HepG2 (cell line): Measurements from ENCODE around the gene RHBG. TPM values are rescaled to one million over a fixed set of nuclear protein-coding genes. Genes with fewer than 3 reads are reported as not detected.

Source experiments
- ATAC-seq: fragments of 200-7000 bp; cut with Tn5 transposase; 3 replicates; pipeline ENCODE4 v1.9.1; 2020; ENCODE audit warnings: mild to moderate bottlenecking, moderate library complexity
- BruUV-seq: library from RNA; stranded (reverse); fragments of 400-500 nt; replicated peaks from 2 replicates; lab custom pipeline; 2021; lab: Mats Ljungman, UMichigan
- CTCF ChIA-PET: fragments of 300-600 bp; formaldehyde crosslinking; extraction: SDS; loops from one replicate; lab custom pipeline; 2021; ENCODE audit warnings: low total read pairs, inconsistent platforms, low intra/inter-chr PET ratio; lab: Yijun Ruan, JAX
- POLR2A ChIA-PET: fragments of 350-600 bp; sonication (Branson Sonifier 250); formaldehyde crosslinking; loops from one replicate; lab custom pipeline; 2020; ENCODE audit warnings: antibody characterized with exemption, inconsistent platforms; lab: Yijun Ruan, JAX
- DNase-seq: peaks from one replicate; pipeline ENCODE4 v3.0.0-alpha.2; 2015; ENCODE audit warnings: low spot score
- FAIRE-seq: peaks from 3 replicates; lab custom pipeline; 2011; peaks lifted over from hg19 to GRCh38; lab: Jason Lieb, UNC
- H2AFZ ChIP-seq: one replicate; pipeline ENCODE4 v1.6.1; 2011; ENCODE audit warnings: low read length, inconsistent platforms
- H3K27ac ChIP-seq: fragments of 300-600 bp; 3 replicates; pipeline ENCODE4 v1.8.0; 2011; ENCODE audit warnings: mixed run types, mild to moderate bottlenecking, mixed read lengths, low read length, inconsistent platforms; ENCODE audit not compliant: insufficient read depth; ENCODE audit errors: extremely low read length
- H3K27me3 ChIP-seq, 2 experiments: fragments of 200-600 bp in 1 of 2; 2 replicates in 1 of 2; 3 replicates in 1 of 2; pipeline versions ENCODE4 v1.6.0 to v1.8.0; 2011; ENCODE audit warnings: low read length in 2 of 2, mild to moderate bottlenecking in 2 of 2, moderate library complexity in 2 of 2, inconsistent platforms in 1 of 2; ENCODE audit not compliant: insufficient read depth in 2 of 2, control insufficient read depth in 1 of 2
- H3K36me3 ChIP-seq, 2 experiments: fragments of 200-600 bp in 1 of 2; replicated peaks in 1 of 2; 2 replicates in 1 of 2; 3 replicates in 1 of 2; pipeline versions ENCODE4 v1.5.1 to v1.8.0; 2011; ENCODE audit warnings: low read length in 2 of 2, inconsistent platforms in 1 of 2; ENCODE audit not compliant: insufficient read depth in 2 of 2, control insufficient read depth in 1 of 2
- H3K4me1 ChIP-seq: 2 replicates; pipeline ENCODE4 v1.5.1; 2012; ENCODE audit warnings: low read length, inconsistent platforms; ENCODE audit not compliant: insufficient read depth
- H3K4me2 ChIP-seq: 2 replicates; pipeline ENCODE4 v1.6.0; 2011; ENCODE audit warnings: low read depth, low read length, inconsistent platforms
- H3K4me3 ChIP-seq, 3 experiments: fragments of 200-600 bp in 1 of 3; sonication (generic), shearing (Covaris generic) in 1 of 3; replicated peaks in 1 of 3; 2 replicates each; pipeline ENCODE4 v1.5.1; 2011 to 2016; ENCODE audit warnings: low read length in 3 of 3, inconsistent platforms in 2 of 3, low read depth in 2 of 3, mild to moderate bottlenecking in 2 of 3, control low read depth in 1 of 3, mixed read lengths in 1 of 3; ENCODE audit not compliant: insufficient read depth in 1 of 3
- H3K79me2 ChIP-seq: one replicate; pipeline ENCODE4 v1.6.1; 2011; ENCODE audit warnings: low read length, inconsistent platforms; ENCODE audit not compliant: insufficient read depth
- H3K9ac ChIP-seq: 2 replicates; pipeline ENCODE4 v1.6.0; 2011; ENCODE audit warnings: mild to moderate bottlenecking, low read depth, low read length, inconsistent platforms; ENCODE audit not compliant: insufficient read depth
- H3K9me3 ChIP-seq: 2 replicates; pipeline ENCODE4 v1.5.1; 2012; ENCODE audit warnings: mild to moderate bottlenecking, low read length
- H4K20me1 ChIP-seq: 2 replicates; pipeline ENCODE4 v1.6.0; 2011; ENCODE audit warnings: inconsistent platforms, mild to moderate bottlenecking, low read length, moderate library complexity; ENCODE audit not compliant: insufficient read depth
- AGO2 ChIP-seq: fragments of 200-400 bp; formaldehyde crosslinking; optimal IDR thresholded peaks from 2 replicates; pipeline ENCODE3; 2017; ENCODE audit warnings: mild to moderate bottlenecking, low read depth, low read length, moderate library complexity
- CBX2 ChIP-seq, 2 experiments: fragments of 200-600 bp in 1 of 2; sonication (generic); formaldehyde crosslinking in 1 of 2; IDR thresholded peaks; 2 replicates each; pipeline versions ENCODE4 v1.7.0 to v1.8.1; 2018 to 2022; ENCODE audit warnings: low read depth in 2 of 2, low read length in 1 of 2, mild to moderate bottlenecking in 1 of 2, missing genetic modification reagents in 1 of 2
- HNRNPL ChIP-seq: fragments of 200-400 bp; formaldehyde crosslinking; IDR thresholded peaks from 2 replicates; pipeline ENCODE4 v1.6.1; 2017; ENCODE audit warnings: mild to moderate bottlenecking, low read depth, low read length
- HNRNPLL ChIP-seq: fragments of 200-400 bp; formaldehyde crosslinking; IDR thresholded peaks from 2 replicates; pipeline ENCODE4 v1.6.1; 2017; ENCODE audit warnings: mild to moderate bottlenecking, low read depth, low read length; ENCODE audit not compliant: poor library complexity, severe bottlenecking
- HNRNPUL1 ChIP-seq: fragments of 200-400 bp; formaldehyde crosslinking; IDR thresholded peaks from 2 replicates; pipeline ENCODE4 v1.6.1; 2017; ENCODE audit warnings: low read depth, mild to moderate bottlenecking, low read length, moderate library complexity
- NFYB ChIP-seq: sonication (generic); formaldehyde crosslinking; IDR thresholded peaks from 2 replicates; pipeline ENCODE4 v1.4.0; 2020; ENCODE audit warnings: missing genetic modification reagents
- POLR2A ChIP-seq, 2 experiments: IDR thresholded peaks; 2 replicates each; pipeline ENCODE4 v1.6.1; 2011; ENCODE audit warnings: low read depth in 2 of 2, low read length in 2 of 2, mild to moderate bottlenecking in 1 of 2, moderate library complexity in 1 of 2; ENCODE audit not compliant: insufficient read depth in 1 of 2
- RBFOX2 ChIP-seq: fragments of 200-400 bp; formaldehyde crosslinking; IDR thresholded peaks from 2 replicates; pipeline ENCODE4 v1.6.1; 2017; ENCODE audit warnings: low read depth, mild to moderate bottlenecking, low read length
- RFXANK ChIP-seq: IDR thresholded peaks from 2 replicates; pipeline ENCODE4 v1.6.1; 2016
- SNRNP70 ChIP-seq: fragments of 200-400 bp; formaldehyde crosslinking; IDR thresholded peaks from 2 replicates; pipeline ENCODE4 v1.6.1; 2017; ENCODE audit warnings: mild to moderate bottlenecking, low read depth, low read length, moderate library complexity
- TCF7 ChIP-seq: sonication (generic); IDR thresholded peaks from 2 replicates; pipeline ENCODE4 v1.6.1; 2016; ENCODE audit warnings: antibody characterized with exemption, low read depth
- ZBTB46 ChIP-seq: sonication (generic); formaldehyde crosslinking; IDR thresholded peaks from 2 replicates; pipeline ENCODE4 v1.4.0; 2020; ENCODE audit warnings: mild to moderate bottlenecking, missing genetic modification reagents, borderline replicate concordance
- ZNF142 ChIP-seq: sonication (generic); formaldehyde crosslinking; IDR thresholded peaks from 2 replicates; pipeline ENCODE4 v1.4.0; 2020; ENCODE audit warnings: missing genetic modification reagents
- ZNF468 ChIP-seq: sonication (generic); formaldehyde crosslinking; IDR thresholded peaks from 2 replicates; pipeline ENCODE4 v1.8.0; 2022; ENCODE audit warnings: mild to moderate bottlenecking, moderate library complexity, missing genetic modification reagents
- ZNF598 ChIP-seq: sonication (generic); formaldehyde crosslinking; IDR thresholded peaks from 2 replicates; pipeline ENCODE4 v1.5.1; 2020; ENCODE audit warnings: mild to moderate bottlenecking, missing genetic modification reagents, borderline replicate concordance
- ZSCAN22 ChIP-seq: sonication (generic); formaldehyde crosslinking; IDR thresholded peaks from 2 replicates; pipeline ENCODE4 v1.4.0; 2020; ENCODE audit warnings: mild to moderate bottlenecking, missing genetic modification reagents
- WGBS: methylation state at CpG from one replicate; pipeline ENCODE4 v1.1.6; 2017; ENCODE audit warnings: low lambda C conversion rate; 5-methylcytosine and 5-hydroxymethylcytosine counted together
- in situ Hi-C: cut with HindIII; loops from 2 replicates; pipeline ENCODE4 v1.10.0; 2017; ENCODE audit warnings: low pct_unique_long_range_greater_than_20kb; ENCODE audit not compliant: extremely low pct_ligation_motif_present
- intact Hi-C: fragments of 100-400 bp; cut with micrococcal nuclease; formaldehyde crosslinking; loops from one replicate; pipeline ENCODE4 v1.10.0; 2022; ENCODE audit not compliant: unreplicated experiment
- polyA plus RNA-seq, 8 experiments: library from polyadenylated mRNA; depleted of rRNA in 3 of 8; stranded (reverse) in 7 of 8; unstranded in 1 of 8; fragments of >200 nt; fragmentation: Illumina TruSeq in 4 of 8; extraction: Trizol in 4 of 8; gene quantifications; 2 replicates each; pipeline versions ENCODE4 v1.2.1 to v1.2.3, GENCODE V29; 2011 to 2016; ENCODE audit warnings: low read depth in 4 of 8, missing spikeins in 1 of 8, mixed read lengths in 1 of 8; ENCODE audit not compliant: insufficient read depth in 1 of 8
- total RNA-seq, 5 experiments: library from RNA; depleted of rRNA; stranded (reverse); fragments of >200 nt; fragmentation: Illumina TruSeq; extraction: Trizol; gene quantifications; 2 replicates each; pipeline ENCODE4 v1.2.3, GENCODE V29; 2016; ENCODE audit warnings: low read depth in 1 of 5

The RHBG gene
- total and polyA plus RNA-seq, 2 of the 13 experiments (the other 11 are each of a cell fraction or from before 2014, with no cell fraction given) = 61.8 to 73.5 TPM

- 96% methylated on average over 20 of the region's 20 CpGs for WGBS
- peaks cover 7% of the 10 kb centered on the region for H4K20me1 ChIP-seq
- no peaks in the 10 kb centered on the region for H3K27me3 ChIP-seq
- FAIRE-seq (no peak), DNase-seq (no peak), ATAC-seq (no peak)
- ChIA-PET POLR2A (interaction anchor here (2.0 to 12.6 kb wide), 4 partner anchors 7 to 11 kb away, joined by 7 to 189 read pairs (median 11); partner anchors contain the start of gene RHBG), CTCF (no interaction called here)
- H3K36me3 ChIP-seq = peaks cover 27 to 52% of the 10 kb centered on the region in 2 experiments
- intact Hi-C loops = no loop called here
- no TSS peak for BruUV-seq
- no peaks in the 10 kb centered on the region for H3K9me3 ChIP-seq
- H3K4me1 ChIP-seq = peaks cover 75% of the 10 kb centered on the region
- in situ Hi-C loops = no loop called here
- no peak overlapping the region for H2AFZ ChIP-seq
- no peak overlapping the region for H3K4me3 ChIP-seq
- peaks cover 23% of the 10 kb centered on the region for H3K79me2 ChIP-seq
- no peak overlapping the region for H3K9ac ChIP-seq
- peak overlapping the region; percentile 44 for H3K27ac ChIP-seq
- no peak overlapping the region for H3K4me2 ChIP-seq
- TF ChIP-seq RFXANK (CRISPR knock-in tag) (no peak), TCF7 (no peak), ZNF142 (CRISPR knock-in tag) (no peak), RBFOX2 (peak; percentile 80), NFYB (CRISPR knock-in tag) (no peak), POLR2A (IDR thresholded peaks at IDR 0.05; ENCODE audit: insufficient read depth in 1 of 2, low read depth in 2 of 2, low read length in 2 of 2) (peak in 1 of 2 experiments; percentile 47; a peak in 2 of 4 replicates), HNRNPLL (peak; percentile 16), HNRNPL (peak; percentile 49; the same call in 1 of the 2 replicates), AGO2 (peak; percentile 93), ZBTB46 (CRISPR knock-in tag) (no peak), CBX2 (IDR thresholded peaks at IDR 0.05; ENCODE audit: low read depth, low read length) (no peak), CBX2 (CRISPR knock-in tag; IDR thresholded peaks at IDR 0.05; ENCODE audit: low read depth) (no peak), HNRNPUL1 (no peak), SNRNP70 (no peak), ZNF468 (no peak), ZSCAN22 (CRISPR knock-in tag) (no peak), ZNF598 (CRISPR knock-in tag) (no peak)
These were observed 8.2 kb downstream of the RHBG start for GRCh38 chr1:156376958-156377919.
